HG03558 (cell line): ENCODE results near the gene MCAT.
"Not testable (repeated sequence)": the region's sequence is repeated elsewhere in the genome, so short reads cannot be mapped to it uniquely, and the experiment has no call there.

Experiments
- ATAC-seq: cut with Tn5 transposase; IDR thresholded peaks from one replicate; pipeline ENCODE4 v1.9.1; 2021; ENCODE audit warnings: moderate number of reproducible peaks; ENCODE audit not compliant: unreplicated experiment; ENCODE audit errors: extremely low read depth

Gene MCAT

GRCh38 chr22:43129426-43130425, 13.5 kb downstream of the MCAT start:
- no peak for ATAC-seq

- ATAC-seq: no peak
Measured at GRCh38 chr22:43128928-43129424, 14.2 kb downstream of the MCAT start.

- ATAC-seq: no peak
Measured at GRCh38 chr22:43128116-43128515, 15.1 kb downstream of the MCAT start.

- no peak for ATAC-seq
Measured at GRCh38 chr22:43127166-43127908, 15.9 kb downstream of the MCAT start.

GRCh38 chr22:43126501-43127165, 16.6 kb downstream of the MCAT start:
- ATAC-seq: no peak

- ATAC-seq: no peak
Measured at GRCh38 chr22:43118953-43119458, 24.2 kb downstream of the MCAT start.

GRCh38 chr22:43118024-43118849, 25.0 kb downstream of the MCAT start:
- ATAC-seq: no peak

- no peak for ATAC-seq
Measured at GRCh38 chr22:43116932-43117331, 26.3 kb downstream of the MCAT start.

- ATAC-seq: no peak
Measured at GRCh38 chr22:43114958-43115357, 28.2 kb downstream of the MCAT start.

- ATAC-seq: no peak
Measured at GRCh38 chr22:43113526-43114251, 29.5 kb downstream of the MCAT start.

- no peak for ATAC-seq
Measured at GRCh38 chr22:43110927-43111623, 32.1 kb downstream of the MCAT start.

GRCh38 chr22:43110444-43110926, 32.7 kb downstream of the MCAT start, which contains the start of gene BIK:
Gene BIK, plus strand, starts transcription at chr22:43110750. Its CDS starts 13,273 bp downstream, at chr22:43124023.
- no peak for ATAC-seq

GRCh38 chr22:43109921-43110443, 33.2 kb downstream of the MCAT start:
- no peak for ATAC-seq

- ATAC-seq: no peak
Measured at GRCh38 chr22:43109511-43109910, 33.7 kb downstream of the MCAT start.

GRCh38 chr22:43106302-43106701, 36.9 kb downstream of the MCAT start:
- no peak for ATAC-seq

GRCh38 chr22:43104950-43105349, 38.2 kb downstream of the MCAT start:
- not testable (repeated sequence) for ATAC-seq

- ATAC-seq: not testable (repeated sequence)
Measured at GRCh38 chr22:43104056-43104625, 39.1 kb downstream of the MCAT start.
